WTC11 (cell line): ENCODE data around the gene CACNA1B. TPM values are rescaled to one million over a fixed set of nuclear protein-coding genes. Genes with fewer than 3 reads are reported as not detected.

Source experiments
- ATAC-seq: fragments of 200-7000 bp; cut with Tn5 transposase; 2 replicates; pipeline ENCODE4 v1.10.0; 2021; ENCODE audit warnings: mild to moderate bottlenecking, moderate library complexity
- CTCF ChIA-PET: fragments of 300-600 bp; sonication (Branson Sonifier 250); formaldehyde crosslinking; loops from one replicate; lab custom pipeline; 2021; ENCODE audit warnings: antibody characterized with exemption; lab: Charles Lee
- POLR2A ChIA-PET: fragments of 350-600 bp; sonication (Branson Sonifier 250); formaldehyde crosslinking; loops from one replicate; lab custom pipeline; 2021; ENCODE audit warnings: antibody characterized with exemption; lab: Charles Lee
- DNase-seq: peaks from one replicate; pipeline ENCODE4 v3.0.0; 2021; ENCODE audit warnings: low spot score
- H3K27ac Mint-ChIP-seq: 2 replicates; pipeline ENCODE4 v1.8.0; 2021; ENCODE audit warnings: mixed read lengths
- H3K27me3 Mint-ChIP-seq: 2 replicates; pipeline ENCODE4 v1.8.0; 2021; ENCODE audit warnings: low read depth, mild to moderate bottlenecking, moderate library complexity, mixed read lengths
- H3K36me3 Mint-ChIP-seq: 2 replicates; pipeline ENCODE4 v1.8.0; 2021; ENCODE audit warnings: mixed read lengths
- H3K4me1 Mint-ChIP-seq: 2 replicates; pipeline ENCODE4 v1.8.0; 2022; ENCODE audit warnings: mixed read lengths
- H3K4me3 Mint-ChIP-seq: 2 replicates; pipeline ENCODE4 v1.8.0; 2021; ENCODE audit warnings: mild to moderate bottlenecking, moderate library complexity, mixed read lengths
- H3K9me3 Mint-ChIP-seq: 2 replicates; pipeline ENCODE4 v1.8.0; 2021; ENCODE audit warnings: mixed read lengths
- CREM ChIP-seq: sonication (generic); formaldehyde crosslinking; IDR thresholded peaks from 2 replicates; pipeline ENCODE4 v1.8.1; 2022; ENCODE audit warnings: mild to moderate bottlenecking, missing genetic modification reagents, moderate library complexity
- KAT7 ChIP-seq: sonication (generic); formaldehyde crosslinking; IDR thresholded peaks from 2 replicates; pipeline ENCODE4 v1.8.1; 2023; ENCODE audit warnings: missing genetic modification reagents, mild to moderate bottlenecking, borderline replicate concordance
- RORB ChIP-seq: fragments of 250-450 bp; sonication (Bioruptor Pico); IDR thresholded peaks from 2 replicates; pipeline ENCODE4 v1.9.0; 2021; ENCODE audit warnings: mild to moderate bottlenecking
- SMAD3 ChIP-seq: sonication (generic); formaldehyde crosslinking; IDR thresholded peaks from 2 replicates; pipeline ENCODE4 v1.8.0; 2022; ENCODE audit warnings: missing genetic modification reagents, mild to moderate bottlenecking, borderline replicate concordance
- SOX15 ChIP-seq: fragments of 250-450 bp; sonication (Bioruptor Pico); IDR thresholded peaks from 2 replicates; pipeline ENCODE4 v1.9.0; 2021; ENCODE audit warnings: mild to moderate bottlenecking
- TEAD4 ChIP-seq: sonication (generic); formaldehyde crosslinking; IDR thresholded peaks from 2 replicates; pipeline ENCODE4 v1.8.0; 2022; ENCODE audit warnings: mild to moderate bottlenecking, missing genetic modification reagents
- TP53 ChIP-seq: sonication (generic); formaldehyde crosslinking; IDR thresholded peaks from 2 replicates; pipeline ENCODE4 v1.8.1; 2023; ENCODE audit warnings: mild to moderate bottlenecking, missing genetic modification reagents
- ZNF138 ChIP-seq: sonication (generic); formaldehyde crosslinking; conservative IDR thresholded peaks from 2 replicates; pipeline ENCODE4 v1.8.1; 2022; ENCODE audit warnings: mild to moderate bottlenecking, moderate library complexity, missing genetic modification reagents
- ZNF317 ChIP-seq: sonication (generic); formaldehyde crosslinking; IDR thresholded peaks from 2 replicates; pipeline ENCODE4 v1.8.1; 2023; ENCODE audit warnings: low read depth, mild to moderate bottlenecking, moderate library complexity, missing genetic modification reagents, borderline replicate concordance
- ZNF396 ChIP-seq: fragments of 250-450 bp; sonication (Bioruptor Pico); IDR thresholded peaks from 2 replicates; pipeline ENCODE4 v1.8.0; 2021; ENCODE audit warnings: mild to moderate bottlenecking, moderate library complexity, borderline replicate concordance
- ZNF671 ChIP-seq: fragments of 250-450 bp; sonication (Bioruptor Pico); IDR thresholded peaks from 2 replicates; pipeline ENCODE4 v1.8.0; 2021; ENCODE audit warnings: mild to moderate bottlenecking
- total RNA-seq: library from RNA; stranded (reverse); gene quantifications from 3 replicates; pipeline ENCODE4 v1.2.3, GENCODE V29; 2021
- TF ChIP-seq, protein P1 (sequence below): sonication (generic); formaldehyde crosslinking; IDR thresholded peaks from 2 replicates; pipeline ENCODE4 v1.8.1; 2022; ENCODE audit warnings: low read depth, missing genetic modification reagents, borderline replicate concordance
- TF ChIP-seq, protein P2 (sequence below): sonication (generic); formaldehyde crosslinking; IDR thresholded peaks from 2 replicates; pipeline ENCODE4 v1.8.0; 2022; ENCODE audit warnings: mild to moderate bottlenecking, missing genetic modification reagents
- TF ChIP-seq, protein P3 (sequence below): sonication (generic); formaldehyde crosslinking; IDR thresholded peaks from 2 replicates; pipeline ENCODE4 v1.8.1; 2023; ENCODE audit warnings: mild to moderate bottlenecking, moderate library complexity, missing genetic modification reagents
- TF ChIP-seq, protein P4 (sequence below): sonication (generic); formaldehyde crosslinking; IDR thresholded peaks from 2 replicates; pipeline ENCODE4 v1.8.0; 2022; ENCODE audit warnings: mild to moderate bottlenecking, missing genetic modification reagents
- TF ChIP-seq, protein P5 (sequence below): sonication (generic); formaldehyde crosslinking; IDR thresholded peaks from 2 replicates; pipeline ENCODE4 v1.8.0; 2022; ENCODE audit warnings: mild to moderate bottlenecking, missing genetic modification reagents
- TF ChIP-seq, protein P6 (sequence below): sonication (generic); formaldehyde crosslinking; IDR thresholded peaks from 2 replicates; pipeline ENCODE4 v1.8.0; 2023; ENCODE audit warnings: missing genetic modification reagents

Gene CACNA1B
- total RNA-seq, 1 experiment from 2014 or later, result 8.4 TPM

DNA sequence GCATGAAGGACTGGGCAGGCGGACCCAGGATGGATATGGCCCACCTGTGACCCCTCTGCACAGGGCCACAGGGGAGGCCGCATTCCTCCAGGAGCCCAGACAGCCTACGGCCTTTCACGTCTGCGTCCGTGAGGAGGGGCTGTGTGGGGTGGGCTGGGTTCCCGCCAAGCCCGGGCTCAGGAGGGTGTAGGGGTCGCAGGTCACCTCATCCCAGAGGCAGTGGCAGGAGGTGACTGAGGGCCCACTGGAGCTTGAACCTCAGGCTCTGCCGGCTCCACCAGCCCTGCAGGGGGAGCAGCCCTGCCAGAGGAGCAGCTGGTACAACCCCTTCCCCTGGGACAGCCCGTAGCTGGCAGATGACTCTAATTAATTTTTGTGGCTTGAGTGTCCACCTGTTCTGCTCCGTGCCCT is 40.7 kb upstream of the CACNA1B start:
- CTCF ChIA-PET, result interaction anchor here (1.3 to 2.0 kb wide), 3 partner anchors 20 to 186 kb away, joined by 4 to 8 read pairs (median 6); no protein-coding TSS in a partner anchor
- peaks cover 3% of the 10 kb centered on the region; the same call in 1 of the 2 replicates for H3K9me3 Mint-ChIP-seq
- no peak overlapping the region for H3K4me3 Mint-ChIP-seq
- DNase-seq (no peak), ATAC-seq (peak; percentile 49)
- POLR2A ChIA-PET, result no interaction called here
- H3K27me3 Mint-ChIP-seq, result no peaks in the 10 kb centered on the region
- H3K27ac Mint-ChIP-seq, result no peak overlapping the region
- peaks cover 10% of the 10 kb centered on the region for H3K36me3 Mint-ChIP-seq
- H3K4me1 Mint-ChIP-seq, result no peaks in the 10 kb centered on the region
- TF ChIP-seq SOX15 (no peak), KAT7 (CRISPR knock-in tag) (no peak), TP53 (CRISPR knock-in tag) (no peak), TEAD4 (CRISPR knock-in tag) (no peak), CREM (CRISPR knock-in tag) (no peak), ZNF396 (no peak), ZNF317 (CRISPR knock-in tag) (no peak), RORB (CRISPR knock-in tag) (no peak), SMAD3 (no peak), ZNF671 (CRISPR knock-in tag) (no peak), ZNF138 (no peak)
- TF ChIP-seq, protein P1, sequence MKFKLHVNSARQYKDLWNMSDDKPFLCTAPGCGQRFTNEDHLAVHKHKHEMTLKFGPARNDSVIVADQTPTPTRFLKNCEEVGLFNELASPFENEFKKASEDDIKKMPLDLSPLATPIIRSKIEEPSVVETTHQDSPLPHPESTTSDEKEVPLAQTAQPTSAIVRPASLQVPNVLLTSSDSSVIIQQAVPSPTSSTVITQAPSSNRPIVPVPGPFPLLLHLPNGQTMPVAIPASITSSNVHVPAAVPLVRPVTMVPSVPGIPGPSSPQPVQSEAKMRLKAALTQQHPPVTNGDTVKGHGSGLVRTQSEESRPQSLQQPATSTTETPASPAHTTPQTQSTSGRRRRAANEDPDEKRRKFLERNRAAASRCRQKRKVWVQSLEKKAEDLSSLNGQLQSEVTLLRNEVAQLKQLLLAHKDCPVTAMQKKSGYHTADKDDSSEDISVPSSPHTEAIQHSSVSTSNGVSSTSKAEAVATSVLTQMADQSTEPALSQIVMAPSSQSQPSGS (CRISPR knock-in tag), result no peak
- TF ChIP-seq, protein P2, sequence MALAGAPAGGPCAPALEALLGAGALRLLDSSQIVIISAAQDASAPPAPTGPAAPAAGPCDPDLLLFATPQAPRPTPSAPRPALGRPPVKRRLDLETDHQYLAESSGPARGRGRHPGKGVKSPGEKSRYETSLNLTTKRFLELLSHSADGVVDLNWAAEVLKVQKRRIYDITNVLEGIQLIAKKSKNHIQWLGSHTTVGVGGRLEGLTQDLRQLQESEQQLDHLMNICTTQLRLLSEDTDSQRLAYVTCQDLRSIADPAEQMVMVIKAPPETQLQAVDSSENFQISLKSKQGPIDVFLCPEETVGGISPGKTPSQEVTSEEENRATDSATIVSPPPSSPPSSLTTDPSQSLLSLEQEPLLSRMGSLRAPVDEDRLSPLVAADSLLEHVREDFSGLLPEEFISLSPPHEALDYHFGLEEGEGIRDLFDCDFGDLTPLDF (CRISPR knock-in tag), result no peak
- TF ChIP-seq, protein P3, sequence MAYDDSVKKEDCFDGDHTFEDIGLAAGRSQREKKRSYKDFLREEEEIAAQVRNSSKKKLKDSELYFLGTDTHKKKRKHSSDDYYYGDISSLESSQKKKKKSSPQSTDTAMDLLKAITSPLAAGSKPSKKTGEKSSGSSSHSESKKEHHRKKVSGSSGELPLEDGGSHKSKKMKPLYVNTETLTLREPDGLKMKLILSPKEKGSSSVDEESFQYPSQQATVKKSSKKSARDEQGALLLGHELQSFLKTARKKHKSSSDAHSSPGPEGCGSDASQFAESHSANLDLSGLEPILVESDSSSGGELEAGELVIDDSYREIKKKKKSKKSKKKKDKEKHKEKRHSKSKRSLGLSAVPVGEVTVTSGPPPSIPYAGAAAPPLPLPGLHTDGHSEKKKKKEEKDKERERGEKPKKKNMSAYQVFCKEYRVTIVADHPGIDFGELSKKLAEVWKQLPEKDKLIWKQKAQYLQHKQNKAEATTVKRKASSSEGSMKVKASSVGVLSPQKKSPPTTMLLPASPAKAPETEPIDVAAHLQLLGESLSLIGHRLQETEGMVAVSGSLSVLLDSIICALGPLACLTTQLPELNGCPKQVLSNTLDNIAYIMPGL, result no peak
- TF ChIP-seq, protein P4, sequence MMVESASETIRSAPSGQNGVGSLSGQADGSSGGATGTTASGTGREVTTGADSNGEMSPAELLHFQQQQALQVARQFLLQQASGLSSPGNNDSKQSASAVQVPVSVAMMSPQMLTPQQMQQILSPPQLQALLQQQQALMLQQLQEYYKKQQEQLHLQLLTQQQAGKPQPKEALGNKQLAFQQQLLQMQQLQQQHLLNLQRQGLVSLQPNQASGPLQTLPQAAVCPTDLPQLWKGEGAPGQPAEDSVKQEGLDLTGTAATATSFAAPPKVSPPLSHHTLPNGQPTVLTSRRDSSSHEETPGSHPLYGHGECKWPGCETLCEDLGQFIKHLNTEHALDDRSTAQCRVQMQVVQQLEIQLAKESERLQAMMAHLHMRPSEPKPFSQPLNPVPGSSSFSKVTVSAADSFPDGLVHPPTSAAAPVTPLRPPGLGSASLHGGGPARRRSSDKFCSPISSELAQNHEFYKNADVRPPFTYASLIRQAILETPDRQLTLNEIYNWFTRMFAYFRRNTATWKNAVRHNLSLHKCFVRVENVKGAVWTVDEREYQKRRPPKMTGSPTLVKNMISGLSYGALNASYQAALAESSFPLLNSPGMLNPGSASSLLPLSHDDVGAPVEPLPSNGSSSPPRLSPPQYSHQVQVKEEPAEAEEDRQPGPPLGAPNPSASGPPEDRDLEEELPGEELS, result no peak
- TF ChIP-seq, protein P5, sequence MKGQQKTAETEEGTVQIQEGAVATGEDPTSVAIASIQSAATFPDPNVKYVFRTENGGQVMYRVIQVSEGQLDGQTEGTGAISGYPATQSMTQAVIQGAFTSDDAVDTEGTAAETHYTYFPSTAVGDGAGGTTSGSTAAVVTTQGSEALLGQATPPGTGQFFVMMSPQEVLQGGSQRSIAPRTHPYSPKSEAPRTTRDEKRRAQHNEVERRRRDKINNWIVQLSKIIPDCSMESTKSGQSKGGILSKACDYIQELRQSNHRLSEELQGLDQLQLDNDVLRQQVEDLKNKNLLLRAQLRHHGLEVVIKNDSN (CRISPR knock-in tag), result no peak
- TF ChIP-seq, protein P6, sequence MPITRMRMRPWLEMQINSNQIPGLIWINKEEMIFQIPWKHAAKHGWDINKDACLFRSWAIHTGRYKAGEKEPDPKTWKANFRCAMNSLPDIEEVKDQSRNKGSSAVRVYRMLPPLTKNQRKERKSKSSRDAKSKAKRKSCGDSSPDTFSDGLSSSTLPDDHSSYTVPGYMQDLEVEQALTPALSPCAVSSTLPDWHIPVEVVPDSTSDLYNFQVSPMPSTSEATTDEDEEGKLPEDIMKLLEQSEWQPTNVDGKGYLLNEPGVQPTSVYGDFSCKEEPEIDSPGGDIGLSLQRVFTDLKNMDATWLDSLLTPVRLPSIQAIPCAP, result no peak
- TF ChIP-seq, all 79 proteins: peak for 0
